K562 (cell line): ENCODE measurements around the gene FBRS. TPM values are rescaled to one million over a fixed set of nuclear protein-coding genes. Genes with fewer than 3 reads are reported as not detected.
A peak's percentile ranks its signal among the peaks of the same experiment; 100 is the strongest.

ENCODE experiments used
- ATF1 ChIP-seq, 2 experiments: fragments of 450-650 bp in 1 of 2; IDR thresholded peaks; 2 replicates each; pipeline ENCODE4 v1.6.1; 2016; ENCODE audit warnings: missing compliant biosample characterization in 1 of 2, missing genetic modification characterization in 1 of 2
- BHLHE40 ChIP-seq: IDR thresholded peaks from 2 replicates; pipeline ENCODE4 v1.6.1; 2011; ENCODE audit warnings: low read length, improper control_type of control experiment
- BRD4 ChIP-seq: fragments of 200-600 bp; sonication (generic); IDR thresholded peaks from 2 replicates; pipeline ENCODE4 v1.6.1; 2017; ENCODE audit warnings: inconsistent platforms
- HEY1 ChIP-seq: fragments of 250-450 bp; sonication (Bioruptor Pico); IDR thresholded peaks from 2 replicates; pipeline ENCODE4 v1.5.0; 2020; ENCODE audit warnings: mild to moderate bottlenecking, moderate library complexity, borderline replicate concordance
- L3MBTL2 ChIP-seq: fragments of 450-650 bp; IDR thresholded peaks from 2 replicates; pipeline ENCODE4 v1.6.1; 2016; ENCODE audit warnings: mild to moderate bottlenecking, moderate library complexity
- MCM2 ChIP-seq: fragments of 450-650 bp; IDR thresholded peaks from 2 replicates; pipeline ENCODE4 v1.6.1; 2017; ENCODE audit warnings: low read depth, mild to moderate bottlenecking
- NCOA4 ChIP-seq: fragments of 450-650 bp; IDR thresholded peaks from 2 replicates; pipeline ENCODE4 v1.6.1; 2018; ENCODE audit warnings: mild to moderate bottlenecking; ENCODE audit not compliant: partially characterized antibody
- PHF21A ChIP-seq: fragments of 450-650 bp; IDR thresholded peaks from 2 replicates; pipeline ENCODE4 v1.6.1; 2017; ENCODE audit warnings: low read depth, borderline replicate concordance
- POLR2B ChIP-seq: fragments of 450-650 bp; IDR thresholded peaks from 2 replicates; pipeline ENCODE4 v1.6.1; 2018; ENCODE audit warnings: low read depth; ENCODE audit not compliant: partially characterized antibody
- TGIF2 ChIP-seq: sonication (generic); formaldehyde crosslinking; IDR thresholded peaks from 2 replicates; pipeline ENCODE4 v1.8.1; 2022; ENCODE audit warnings: mild to moderate bottlenecking, missing genetic modification reagents, moderate library complexity
- ZBTB1 ChIP-seq: sonication (generic); formaldehyde crosslinking; IDR thresholded peaks from 2 replicates; pipeline ENCODE4 v1.8.1; 2023; ENCODE audit warnings: missing genetic modification reagents, low read depth, mild to moderate bottlenecking, borderline replicate concordance
- ZBTB7A ChIP-seq: IDR thresholded peaks from 2 replicates; pipeline ENCODE4 v1.6.1; 2011; ENCODE audit warnings: low read depth, mild to moderate bottlenecking, low read length, moderate library complexity, borderline replicate concordance; ENCODE audit not compliant: control insufficient read depth
- ZNF224 ChIP-seq: sonication (generic); formaldehyde crosslinking; IDR thresholded peaks from 2 replicates; pipeline ENCODE4 v1.8.0; 2022; ENCODE audit warnings: mild to moderate bottlenecking, missing genetic modification reagents
- polyA plus RNA-seq, 8 experiments: library from polyadenylated mRNA; depleted of rRNA in 4 of 8; stranded (reverse) in 5 of 8; unstranded in 3 of 8; fragments of >200 nt; fragmentation: Nextera tagmentation in 2 of 8; fragmentation: Illumina TruSeq in 1 of 8; extraction: Ambion mirVana in 2 of 8; extraction: Trizol in 1 of 8; gene quantifications; 2 replicates each; pipeline versions ENCODE4 v1.2.1 to v1.2.3, GENCODE V29; 2011 to 2014; ENCODE audit warnings: inconsistent platforms in 1 of 8, missing spikeins in 1 of 8
- total RNA-seq, 7 experiments: library from RNA; depleted of rRNA in 6 of 7; stranded (reverse); fragments of >200 nt in 6 of 7; fragmentation: Illumina TruSeq in 2 of 7; extraction: Trizol in 2 of 7; gene quantifications; 2 replicates each; pipeline versions ENCODE4 v1.2.1 to v1.2.3, GENCODE V29; 2011 to 2021; ENCODE audit warnings: low replicate concordance in 1 of 7
- TF ChIP-seq, protein P1 (sequence below): fragments of 450-650 bp; IDR thresholded peaks from 2 replicates; pipeline ENCODE4 v1.6.1; 2017; ENCODE audit warnings: antibody characterized with exemption, mild to moderate bottlenecking
- TF ChIP-seq, protein P2 (sequence below): fragments of 450-650 bp; IDR thresholded peaks from 2 replicates; pipeline ENCODE4 v1.6.1; 2016; ENCODE audit warnings: low read depth

Gene FBRS
- total and polyA plus RNA-seq, 9 of the 15 experiments (the other 6 are each of a cell fraction or from before 2014, with no cell fraction given), result 0.32 to 59.5 (median 13.1) TPM

DNA sequence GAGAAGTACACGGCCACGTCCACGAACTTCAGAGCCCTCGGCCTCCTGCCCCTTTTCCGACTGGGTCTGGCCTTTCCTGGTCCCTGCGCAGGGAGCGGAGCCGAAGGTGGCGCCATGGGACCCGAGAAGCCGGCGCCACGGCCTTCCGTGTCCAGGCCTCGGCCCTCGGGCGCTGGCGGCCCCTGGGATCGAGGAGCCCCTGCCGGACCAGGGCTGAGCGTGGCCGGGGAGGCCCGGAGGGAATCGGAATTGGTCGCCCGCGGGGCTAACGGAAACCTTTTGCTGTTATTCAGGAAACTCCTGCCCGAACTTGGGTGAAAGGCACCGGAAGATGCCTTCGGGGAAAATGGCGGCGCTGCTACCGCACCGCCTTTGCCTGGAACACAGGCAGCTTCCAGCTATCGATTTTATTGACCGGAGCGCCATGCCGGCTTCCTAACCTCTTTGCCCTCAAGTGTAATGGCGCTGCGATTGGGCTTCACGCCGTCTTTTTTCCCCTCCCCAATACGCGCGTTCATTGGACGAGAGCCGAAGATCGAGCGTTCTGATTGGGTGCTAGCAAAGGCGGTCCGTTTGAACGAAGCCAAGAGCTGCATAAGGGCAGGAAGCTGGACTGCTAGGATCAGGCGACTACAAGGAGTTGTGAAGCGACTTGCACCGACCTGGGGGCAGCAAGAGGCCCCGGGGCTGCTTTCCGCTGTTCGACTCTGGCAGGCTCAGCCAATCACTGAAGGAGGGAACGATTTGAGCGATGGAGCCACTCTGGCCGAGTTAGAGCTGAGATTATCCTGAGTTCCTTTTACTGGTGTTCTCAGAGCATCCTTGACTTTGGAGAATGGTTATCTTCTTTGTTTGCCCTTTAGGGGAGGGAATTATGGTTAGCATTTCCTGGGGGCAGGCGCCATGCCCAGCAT lies 48.0 kb upstream of the FBRS start, which contains the start of gene ZNF689 (continued):
- TF ChIP-seq, protein P1, sequence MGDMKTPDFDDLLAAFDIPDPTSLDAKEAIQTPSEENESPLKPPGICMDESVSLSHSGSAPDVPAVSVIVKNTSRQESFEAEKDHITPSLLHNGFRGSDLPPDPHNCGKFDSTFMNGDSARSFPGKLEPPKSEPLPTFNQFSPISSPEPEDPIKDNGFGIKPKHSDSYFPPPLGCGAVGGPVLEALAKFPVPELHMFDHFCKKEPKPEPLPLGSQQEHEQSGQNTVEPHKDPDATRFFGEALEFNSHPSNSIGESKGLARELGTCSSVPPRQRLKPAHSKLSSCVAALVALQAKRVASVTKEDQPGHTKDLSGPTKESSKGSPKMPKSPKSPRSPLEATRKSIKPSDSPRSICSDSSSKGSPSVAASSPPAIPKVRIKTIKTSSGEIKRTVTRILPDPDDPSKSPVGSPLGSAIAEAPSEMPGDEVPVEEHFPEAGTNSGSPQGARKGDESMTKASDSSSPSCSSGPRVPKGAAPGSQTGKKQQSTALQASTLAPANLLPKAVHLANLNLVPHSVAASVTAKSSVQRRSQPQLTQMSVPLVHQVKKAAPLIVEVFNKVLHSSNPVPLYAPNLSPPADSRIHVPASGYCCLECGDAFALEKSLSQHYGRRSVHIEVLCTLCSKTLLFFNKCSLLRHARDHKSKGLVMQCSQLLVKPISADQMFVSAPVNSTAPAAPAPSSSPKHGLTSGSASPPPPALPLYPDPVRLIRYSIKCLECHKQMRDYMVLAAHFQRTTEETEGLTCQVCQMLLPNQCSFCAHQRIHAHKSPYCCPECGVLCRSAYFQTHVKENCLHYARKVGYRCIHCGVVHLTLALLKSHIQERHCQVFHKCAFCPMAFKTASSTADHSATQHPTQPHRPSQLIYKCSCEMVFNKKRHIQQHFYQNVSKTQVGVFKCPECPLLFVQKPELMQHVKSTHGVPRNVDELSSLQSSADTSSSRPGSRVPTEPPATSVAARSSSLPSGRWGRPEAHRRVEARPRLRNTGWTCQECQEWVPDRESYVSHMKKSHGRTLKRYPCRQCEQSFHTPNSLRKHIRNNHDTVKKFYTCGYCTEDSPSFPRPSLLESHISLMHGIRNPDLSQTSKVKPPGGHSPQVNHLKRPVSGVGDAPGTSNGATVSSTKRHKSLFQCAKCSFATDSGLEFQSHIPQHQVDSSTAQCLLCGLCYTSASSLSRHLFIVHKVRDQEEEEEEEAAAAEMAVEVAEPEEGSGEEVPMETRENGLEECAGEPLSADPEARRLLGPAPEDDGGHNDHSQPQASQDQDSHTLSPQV, result 0 out of 2 replicates have a peak, but pooled peaks have one; percentile 29
- TF ChIP-seq ZBTB1, result no peak
- TF ChIP-seq TGIF2 (CRISPR knock-in tag), result no peak; the same call in 1 of the 2 replicates
- TF ChIP-seq NCOA4, result no peak
- TF ChIP-seq MCM2, result no peak
- TF ChIP-seq PHF21A, result no peak
- TF ChIP-seq BHLHE40, result peak; percentile 17; the same call in 1 of the 2 replicates
- TF ChIP-seq L3MBTL2, result peak; percentile 67
- no peak for TF ChIP-seq ZBTB7A
- TF ChIP-seq, protein P2, sequence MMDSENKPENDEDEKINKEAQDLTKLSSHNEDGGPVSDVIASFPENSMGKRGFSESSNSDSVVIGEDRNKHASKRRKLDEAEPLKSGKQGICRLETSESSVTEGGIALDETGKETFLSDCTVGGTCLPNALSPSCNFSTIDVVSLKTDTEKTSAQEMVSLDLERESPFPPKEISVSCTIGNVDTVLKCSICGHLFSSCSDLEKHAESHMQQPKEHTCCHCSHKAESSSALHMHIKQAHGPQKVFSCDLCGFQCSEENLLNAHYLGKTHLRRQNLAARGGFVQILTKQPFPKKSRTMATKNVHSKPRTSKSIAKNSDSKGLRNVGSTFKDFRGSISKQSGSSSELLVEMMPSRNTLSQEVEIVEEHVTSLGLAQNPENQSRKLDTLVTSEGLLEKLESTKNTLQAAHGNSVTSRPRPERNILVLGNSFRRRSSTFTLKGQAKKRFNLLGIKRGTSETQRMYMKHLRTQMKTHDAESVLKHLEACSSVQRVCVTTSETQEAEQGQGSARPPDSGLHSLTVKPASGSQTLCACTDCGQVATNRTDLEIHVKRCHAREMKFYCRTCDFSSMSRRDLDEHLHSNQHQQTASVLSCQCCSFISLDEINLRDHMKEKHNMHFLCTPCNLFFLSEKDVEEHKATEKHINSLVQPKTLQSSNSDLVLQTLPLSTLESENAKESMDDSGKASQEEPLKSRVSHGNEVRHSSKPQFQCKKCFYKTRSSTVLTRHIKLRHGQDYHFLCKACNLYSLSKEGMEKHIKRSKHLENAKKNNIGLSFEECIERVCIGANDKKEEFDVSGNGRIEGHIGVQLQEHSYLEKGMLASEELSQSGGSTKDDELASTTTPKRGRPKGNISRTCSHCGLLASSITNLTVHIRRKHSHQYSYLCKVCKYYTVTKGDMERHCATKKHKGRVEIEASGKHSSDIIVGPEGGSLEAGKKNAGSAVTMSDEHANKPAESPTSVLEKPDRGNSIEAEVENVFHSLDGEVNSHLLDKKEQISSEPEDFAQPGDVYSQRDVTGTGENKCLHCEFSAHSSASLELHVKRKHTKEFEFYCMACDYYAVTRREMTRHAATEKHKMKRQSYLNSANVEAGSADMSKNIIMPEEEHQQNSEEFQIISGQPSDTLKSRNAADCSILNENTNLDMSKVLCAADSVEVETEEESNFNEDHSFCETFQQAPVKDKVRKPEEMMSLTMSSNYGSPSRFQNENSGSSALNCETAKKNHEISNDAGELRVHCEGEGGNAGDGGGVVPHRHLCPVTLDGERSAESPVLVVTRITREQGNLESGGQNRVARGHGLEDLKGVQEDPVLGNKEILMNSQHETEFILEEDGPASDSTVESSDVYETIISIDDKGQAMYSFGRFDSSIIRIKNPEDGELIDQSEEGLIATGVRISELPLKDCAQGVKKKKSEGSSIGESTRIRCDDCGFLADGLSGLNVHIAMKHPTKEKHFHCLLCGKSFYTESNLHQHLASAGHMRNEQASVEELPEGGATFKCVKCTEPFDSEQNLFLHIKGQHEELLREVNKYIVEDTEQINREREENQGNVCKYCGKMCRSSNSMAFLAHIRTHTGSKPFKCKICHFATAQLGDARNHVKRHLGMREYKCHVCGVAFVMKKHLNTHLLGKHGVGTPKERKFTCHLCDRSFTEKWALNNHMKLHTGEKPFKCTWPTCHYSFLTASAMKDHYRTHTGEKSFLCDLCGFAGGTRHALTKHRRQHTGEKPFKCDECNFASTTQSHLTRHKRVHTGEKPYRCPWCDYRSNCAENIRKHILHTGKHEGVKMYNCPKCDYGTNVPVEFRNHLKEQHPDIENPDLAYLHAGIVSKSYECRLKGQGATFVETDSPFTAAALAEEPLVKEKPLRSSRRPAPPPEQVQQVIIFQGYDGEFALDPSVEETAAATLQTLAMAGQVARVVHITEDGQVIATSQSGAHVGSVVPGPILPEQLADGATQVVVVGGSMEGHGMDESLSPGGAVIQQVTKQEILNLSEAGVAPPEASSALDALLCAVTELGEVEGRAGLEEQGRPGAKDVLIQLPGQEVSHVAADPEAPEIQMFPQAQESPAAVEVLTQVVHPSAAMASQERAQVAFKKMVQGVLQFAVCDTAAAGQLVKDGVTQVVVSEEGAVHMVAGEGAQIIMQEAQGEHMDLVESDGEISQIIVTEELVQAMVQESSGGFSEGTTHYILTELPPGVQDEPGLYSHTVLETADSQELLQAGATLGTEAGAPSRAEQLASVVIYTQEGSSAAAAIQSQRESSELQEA, result no peak
- TF ChIP-seq POLR2B, result peak; percentile 51
- TF ChIP-seq ATF1 (CRISPR knock-in tag; IDR thresholded peaks at IDR 0.05), result no peak
- TF ChIP-seq ATF1 (tag; IDR thresholded peaks at IDR 0.05), result peak; percentile 75
- TF ChIP-seq HEY1, result no peak
- TF ChIP-seq ZNF224 (CRISPR knock-in tag), result no peak
- TF ChIP-seq BRD4, result peak; percentile 88; the same call in 1 of the 2 replicates
